Measurements from ENCODE around the gene APCDD1L.

The APCDD1L gene

DNA sequence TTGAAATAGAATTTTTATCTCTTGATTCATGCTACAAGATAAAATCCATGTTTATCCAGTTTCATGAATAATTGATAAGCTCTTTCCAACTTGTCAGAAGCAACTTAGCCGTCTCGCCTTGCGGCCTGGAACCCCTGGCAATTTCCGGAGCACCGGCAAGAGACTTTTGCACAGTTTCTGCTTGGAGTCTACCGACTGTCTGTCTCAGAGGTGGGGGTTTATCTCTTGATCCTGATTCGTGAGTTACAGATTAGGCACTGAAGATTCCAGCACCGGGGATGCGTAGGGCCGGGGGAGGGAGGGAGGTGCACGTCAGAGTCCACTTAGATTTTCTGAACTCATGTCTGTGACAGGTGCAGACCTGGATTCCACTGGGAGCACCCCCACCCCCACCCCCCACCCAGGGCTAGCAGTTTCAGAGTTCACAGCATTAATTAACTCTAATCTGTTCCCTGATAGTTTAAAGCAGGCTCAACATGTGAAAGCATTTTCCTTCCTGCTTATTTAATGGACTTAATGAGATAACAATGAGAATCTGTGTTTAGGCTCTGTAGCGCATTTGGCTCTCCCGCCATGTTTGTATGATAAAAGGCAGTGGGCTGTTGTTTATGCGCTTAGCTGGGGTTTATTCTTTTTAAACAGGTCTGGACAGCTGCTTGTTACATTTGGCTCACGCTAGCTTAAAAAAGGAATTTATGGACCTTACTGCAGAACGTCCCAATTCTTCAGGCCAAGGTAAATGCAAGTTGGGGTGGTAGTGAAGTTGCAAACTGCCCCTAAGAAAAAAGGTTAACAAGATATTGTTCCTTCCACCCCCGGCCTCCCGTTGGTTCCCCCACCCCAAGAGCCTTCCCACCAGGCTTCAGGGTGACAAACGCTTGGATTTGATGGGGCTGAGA, 8.1 kb upstream of the APCDD1L start:
- no peak for DNase-seq (ENCODE audit: low read depth)
- no peak for TF ChIP-seq CTCF (conservative IDR thresholded peaks at IDR 0.05; ENCODE audit: control insufficient read depth, insufficient read depth, low read depth, low read length)
- no peak overlapping the region for H3K4me3 ChIP-seq (ENCODE audit: control insufficient read depth, low read depth, low read length)

- no peak for TF ChIP-seq CTCF (conservative IDR thresholded peaks at IDR 0.05; ENCODE audit: control insufficient read depth, insufficient read depth, low read depth, low read length)
- no peak overlapping the region for H3K4me3 ChIP-seq (ENCODE audit: control insufficient read depth, low read depth, low read length)
- DNase-seq (ENCODE audit: low read depth) = no peak
Measured at GRCh38 chr20:58522666-58523065, 7.5 kb upstream of the APCDD1L start.

- no peak for TF ChIP-seq CTCF (conservative IDR thresholded peaks at IDR 0.05; ENCODE audit: control insufficient read depth, insufficient read depth, low read depth, low read length)
- H3K4me3 ChIP-seq (ENCODE audit: control insufficient read depth, low read depth, low read length) = no peak overlapping the region
- DNase-seq (ENCODE audit: low read depth) = no peak
Measured at GRCh38 chr20:58521763-58522162, 6.6 kb upstream of the APCDD1L start.

GRCh38 chr20:58519940-58520712, 4.9 kb upstream of the APCDD1L start:
- H3K4me3 ChIP-seq (ENCODE audit: control insufficient read depth, low read depth, low read length) = no peak overlapping the region
- DNase-seq (ENCODE audit: low read depth) = no peak
- TF ChIP-seq CTCF (conservative IDR thresholded peaks at IDR 0.05; ENCODE audit: control insufficient read depth, insufficient read depth, low read depth, low read length) = no peak

GRCh38 chr20:58518896-58519593, 3.8 kb upstream of the APCDD1L start:
- TF ChIP-seq CTCF (conservative IDR thresholded peaks at IDR 0.05; ENCODE audit: control insufficient read depth, insufficient read depth, low read depth, low read length) = no peak

DNA sequence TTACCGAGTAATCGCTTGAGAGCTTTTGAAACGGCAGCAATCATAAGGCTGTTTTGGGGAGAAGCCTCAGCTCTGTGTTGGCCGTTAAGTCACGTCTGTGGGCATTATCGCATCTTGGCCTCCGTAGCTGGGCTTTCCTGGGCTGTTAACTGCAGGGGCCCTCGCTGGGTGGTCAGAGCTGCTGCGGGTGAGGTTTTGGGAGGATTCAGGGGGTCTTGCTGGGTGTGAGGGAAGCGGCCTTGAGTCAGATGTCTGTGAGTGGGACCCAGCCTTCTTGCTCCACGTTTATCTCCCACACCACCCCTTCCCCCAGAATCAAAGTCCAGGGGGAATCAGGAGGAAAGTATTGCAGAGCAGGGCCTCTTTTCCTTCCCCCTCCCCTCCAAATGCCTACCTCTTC, 3.2 kb upstream of the APCDD1L start:
- no peak for TF ChIP-seq CTCF (conservative IDR thresholded peaks at IDR 0.05; ENCODE audit: control insufficient read depth, insufficient read depth, low read depth, low read length)
- no peak overlapping the region for H3K4me3 ChIP-seq (ENCODE audit: control insufficient read depth, low read depth, low read length)
- DNase-seq (ENCODE audit: low read depth) = no peak

More at GRCh38 chr20:58518896-58519593, 3.8 kb upstream of the APCDD1L start:
- H3K4me3 ChIP-seq (ENCODE audit: control insufficient read depth, low read depth, low read length) = no peak overlapping the region
- DNase-seq (ENCODE audit: low read depth) = no peak

Data from fibroblast of mammary gland (primary cell).